Nephron (organoid): ENCODE data around the gene TLCD3B.
A peak's percentile ranks its signal among the peaks of the same experiment; 100 is the strongest.

Source experiments
- H3K27ac Mint-ChIP-seq, 3 experiments: 2 replicates each; pipeline ENCODE4 v1.8.0; 2020; ENCODE audit warnings: mixed read lengths in 3 of 3, mild to moderate bottlenecking in 2 of 3, moderate library complexity in 1 of 3
- H3K27me3 Mint-ChIP-seq: 2 replicates; pipeline ENCODE4 v1.8.0; 2021; ENCODE audit warnings: low read depth, mild to moderate bottlenecking, moderate library complexity, mixed read lengths
- H3K36me3 Mint-ChIP-seq: 2 replicates; pipeline ENCODE4 v1.8.0; 2020; ENCODE audit warnings: low read depth, mixed read lengths
- H3K4me1 Mint-ChIP-seq: 2 replicates; pipeline ENCODE4 v1.8.0; 2020; ENCODE audit warnings: mixed read lengths
- H3K4me3 Mint-ChIP-seq, 3 experiments: 2 replicates each; pipeline ENCODE4 v1.8.0; 2020; ENCODE audit warnings: mild to moderate bottlenecking in 3 of 3, mixed read lengths in 3 of 3, moderate library complexity in 2 of 3
- H3K9me3 Mint-ChIP-seq: 2 replicates; pipeline ENCODE4 v1.8.0; 2020; ENCODE audit warnings: mixed read lengths
- TF ChIP-seq, protein P1 (sequence below), 3 experiments: fragments of 200-600 bp; sonication (generic); IDR thresholded peaks; one replicate each; pipeline ENCODE4 v1.5.0; 2021; ENCODE audit warnings: antibody characterized with exemption in 3 of 3; ENCODE audit not compliant: unreplicated experiment in 3 of 3

Gene TLCD3B

DNA sequence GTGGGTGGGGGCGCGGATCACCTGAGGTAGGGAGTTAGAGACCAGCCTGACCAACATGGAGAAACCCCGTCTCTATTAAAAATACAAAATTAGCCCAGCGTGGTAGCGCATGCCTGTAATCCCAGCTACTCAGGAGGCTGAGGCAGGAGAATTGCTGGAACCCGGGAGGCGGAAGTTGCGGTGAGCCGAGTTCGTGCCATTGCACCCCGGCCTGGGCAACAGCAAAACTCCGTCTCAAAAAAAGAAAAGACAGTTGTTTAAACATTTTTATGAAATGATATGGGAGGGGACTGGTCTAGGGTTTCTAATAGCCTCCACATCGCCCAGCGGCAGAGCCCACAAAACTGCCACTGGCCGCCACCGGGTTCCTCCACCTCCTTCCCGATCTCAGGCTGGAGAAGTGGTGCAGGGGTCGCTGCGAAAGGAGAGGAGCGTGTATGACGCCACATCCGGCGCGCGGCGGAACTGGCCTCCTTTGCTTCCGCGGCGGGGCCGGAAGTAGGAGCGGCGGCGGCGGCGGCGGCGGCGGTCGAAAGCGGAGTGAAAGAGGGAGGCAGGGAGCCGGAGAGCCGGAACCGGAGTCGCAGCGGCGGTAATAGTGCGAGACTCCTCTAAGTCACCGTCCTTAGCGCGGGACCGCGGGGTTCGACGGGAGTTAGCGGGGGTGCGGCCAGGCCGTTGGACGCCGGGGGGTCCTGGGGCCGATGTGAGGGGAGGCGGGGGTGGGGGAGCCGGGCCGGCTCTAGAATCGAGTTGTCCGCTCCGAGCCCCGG is 44.6 kb upstream of the TLCD3B start, which contains the start of gene PPP4C:
PPP4C (plus strand) TSS at position 492 of the 773 bp plus-strand sequence. CDS start 384 bp downstream, outside the sequence.
- Mint-ChIP-seq H3K4me3 (peak within 1 kb of the TSS; percentile 95 to 98 (median 97)), H3K36me3 (peaks cover 47% of the 10 kb centered on the region), H3K27me3 (no peaks in the 10 kb centered on the region), H3K27ac (peak within 1 kb of the TSS; percentile 92 to 98 (median 96)), H3K9me3 (no peaks in the 10 kb centered on the region), H3K4me1 (peaks cover 19% of the 10 kb centered on the region)
- TF ChIP-seq, protein P1, sequence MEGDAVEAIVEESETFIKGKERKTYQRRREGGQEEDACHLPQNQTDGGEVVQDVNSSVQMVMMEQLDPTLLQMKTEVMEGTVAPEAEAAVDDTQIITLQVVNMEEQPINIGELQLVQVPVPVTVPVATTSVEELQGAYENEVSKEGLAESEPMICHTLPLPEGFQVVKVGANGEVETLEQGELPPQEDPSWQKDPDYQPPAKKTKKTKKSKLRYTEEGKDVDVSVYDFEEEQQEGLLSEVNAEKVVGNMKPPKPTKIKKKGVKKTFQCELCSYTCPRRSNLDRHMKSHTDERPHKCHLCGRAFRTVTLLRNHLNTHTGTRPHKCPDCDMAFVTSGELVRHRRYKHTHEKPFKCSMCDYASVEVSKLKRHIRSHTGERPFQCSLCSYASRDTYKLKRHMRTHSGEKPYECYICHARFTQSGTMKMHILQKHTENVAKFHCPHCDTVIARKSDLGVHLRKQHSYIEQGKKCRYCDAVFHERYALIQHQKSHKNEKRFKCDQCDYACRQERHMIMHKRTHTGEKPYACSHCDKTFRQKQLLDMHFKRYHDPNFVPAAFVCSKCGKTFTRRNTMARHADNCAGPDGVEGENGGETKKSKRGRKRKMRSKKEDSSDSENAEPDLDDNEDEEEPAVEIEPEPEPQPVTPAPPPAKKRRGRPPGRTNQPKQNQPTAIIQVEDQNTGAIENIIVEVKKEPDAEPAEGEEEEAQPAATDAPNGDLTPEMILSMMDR (IDR thresholded peaks at IDR 0.05; ENCODE audit: unreplicated experiment in 3 of 3), result peak in 1 of 3 experiments; percentile 12

DNA sequence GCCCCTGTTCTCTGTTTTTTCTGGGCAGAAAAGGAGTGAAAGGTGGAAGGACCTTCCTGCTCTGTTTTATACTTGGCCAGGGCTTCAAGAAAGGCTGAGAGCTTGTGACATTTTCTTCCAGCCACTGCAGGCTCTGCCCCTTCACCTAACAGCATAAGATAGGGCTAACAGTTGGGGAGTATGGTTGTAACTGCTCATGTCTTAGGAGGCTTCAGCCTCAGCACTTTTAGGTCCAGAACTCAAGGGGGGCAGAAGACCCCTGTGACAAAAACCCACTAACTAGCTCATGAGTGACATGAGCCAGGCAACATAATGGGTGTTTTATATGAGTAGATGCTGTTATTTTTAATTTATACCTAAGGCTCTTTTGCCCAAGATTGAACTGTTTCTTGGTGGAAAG is 39.4 kb upstream of the TLCD3B start:
- TF ChIP-seq, protein P1 (IDR thresholded peaks at IDR 0.05; ENCODE audit: unreplicated experiment in 3 of 3), result no peak
- no peaks in the 10 kb centered on the region for H3K9me3 Mint-ChIP-seq
- H3K27me3 Mint-ChIP-seq, result no peaks in the 10 kb centered on the region
- H3K4me1 Mint-ChIP-seq, result peaks cover 34% of the 10 kb centered on the region
- H3K4me3 Mint-ChIP-seq, result peak overlapping the region; percentile 48 to 83 (median 48)
- peaks cover 53% of the 10 kb centered on the region for H3K36me3 Mint-ChIP-seq
- H3K27ac Mint-ChIP-seq, result peak overlapping the region; percentile 55 to 66 (median 57)

DNA sequence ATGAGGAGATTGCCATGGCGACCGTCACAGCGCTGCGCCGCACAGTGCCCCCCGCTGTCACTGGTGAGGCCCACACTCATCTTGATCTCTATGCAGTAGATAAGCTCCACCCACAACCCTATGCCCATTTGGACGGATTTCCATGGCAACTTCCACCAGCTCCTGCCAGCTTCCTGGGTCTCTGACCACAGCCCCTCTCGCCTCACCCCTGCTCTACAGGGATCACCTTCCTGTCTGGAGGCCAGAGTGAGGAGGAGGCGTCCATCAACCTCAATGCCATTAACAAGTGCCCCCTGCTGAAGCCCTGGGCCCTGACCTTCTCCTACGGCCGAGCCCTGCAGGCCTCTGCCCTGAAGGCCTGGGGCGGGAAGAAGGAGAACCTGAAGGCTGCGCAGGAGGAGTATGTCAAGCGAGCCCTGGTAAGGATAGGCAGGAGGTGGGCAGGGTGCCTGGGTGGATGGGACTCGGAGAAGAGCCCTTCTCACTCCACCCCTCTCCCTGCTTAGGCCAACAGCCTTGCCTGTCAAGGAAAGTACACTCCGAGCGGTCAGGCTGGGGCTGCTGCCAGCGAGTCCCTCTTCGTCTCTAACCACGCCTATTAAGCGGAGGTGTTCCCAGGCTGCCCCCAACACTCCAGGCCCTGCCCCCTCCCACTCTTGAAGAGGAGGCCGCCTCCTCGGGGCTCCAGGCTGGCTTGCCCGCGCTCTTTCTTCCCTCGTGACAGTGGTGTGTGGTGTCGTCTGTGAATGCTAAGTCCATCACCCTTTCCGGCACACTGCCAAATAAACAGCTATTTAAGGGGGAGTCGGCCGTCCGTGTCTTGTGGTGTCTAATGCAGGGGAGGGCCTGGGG is 38.8 kb upstream of the TLCD3B start:
- Mint-ChIP-seq H3K9me3 (no peaks in the 10 kb centered on the region), H3K36me3 (peaks cover 53% of the 10 kb centered on the region), H3K4me3 (peak overlapping the region; percentile 48 to 83 (median 65)), H3K27me3 (no peaks in the 10 kb centered on the region), H3K4me1 (peaks cover 34% of the 10 kb centered on the region), H3K27ac (peak overlapping the region; percentile 55 to 66 (median 57))
- TF ChIP-seq, protein P1 (IDR thresholded peaks at IDR 0.05; ENCODE audit: unreplicated experiment in 3 of 3), result no peak

DNA sequence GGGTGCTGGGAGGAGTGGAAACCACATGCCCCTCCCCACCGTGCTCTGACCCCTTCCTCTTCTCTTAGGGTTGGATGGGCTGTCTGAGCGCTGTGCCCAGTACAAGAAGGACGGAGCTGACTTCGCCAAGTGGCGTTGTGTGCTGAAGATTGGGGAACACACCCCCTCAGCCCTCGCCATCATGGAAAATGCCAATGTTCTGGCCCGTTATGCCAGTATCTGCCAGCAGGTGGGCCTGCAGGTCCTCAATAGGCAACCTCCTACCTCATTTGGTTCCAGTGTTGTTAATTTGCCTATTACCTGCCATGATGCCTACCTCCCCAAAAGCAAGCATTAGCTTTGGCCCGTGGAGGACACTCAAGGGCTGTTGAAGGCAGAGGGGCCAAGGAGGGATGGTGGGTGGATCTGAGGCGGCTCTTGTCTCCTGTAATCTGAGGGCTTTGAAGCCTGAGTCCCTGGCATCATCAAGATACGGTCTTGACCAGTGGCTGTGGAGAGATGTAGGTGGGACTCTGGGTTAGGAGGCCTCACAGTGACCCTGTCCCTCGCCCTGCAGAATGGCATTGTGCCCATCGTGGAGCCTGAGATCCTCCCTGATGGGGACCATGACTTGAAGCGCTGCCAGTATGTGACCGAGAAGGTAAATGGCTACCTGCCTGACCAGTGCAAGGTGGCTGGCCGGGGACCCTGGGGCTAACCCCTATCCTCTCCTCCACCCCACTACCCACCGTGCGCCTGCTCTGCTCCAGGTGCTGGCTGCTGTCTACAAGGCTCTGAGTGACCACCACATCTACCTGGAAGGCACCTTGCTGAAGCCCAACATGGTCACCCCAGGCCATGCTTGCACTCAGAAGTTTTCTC is 37.9 kb upstream of the TLCD3B start:
- H3K27me3 Mint-ChIP-seq, result no peaks in the 10 kb centered on the region
- peak overlapping the region; percentile 64 to 75 (median 66) for H3K27ac Mint-ChIP-seq

DNA sequence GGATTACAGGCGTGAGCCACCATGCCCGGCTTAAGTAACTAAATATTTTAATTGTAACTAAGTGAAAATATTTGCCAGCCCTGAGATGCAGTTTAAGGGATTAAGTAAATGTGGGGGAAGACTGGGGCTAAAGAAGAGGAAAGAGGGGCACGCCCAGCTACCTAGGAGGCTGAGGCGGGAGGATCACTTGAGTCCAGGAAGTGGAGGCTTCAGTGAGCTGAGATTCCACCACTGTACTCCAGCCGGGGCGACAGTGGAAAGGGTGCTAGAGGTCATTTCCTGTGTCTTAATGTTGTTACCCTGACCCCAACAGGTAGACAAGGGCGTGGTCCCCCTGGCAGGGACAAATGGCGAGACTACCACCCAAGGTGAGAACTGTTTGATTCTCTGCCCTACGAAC is 37.3 kb upstream of the TLCD3B start:
- Mint-ChIP-seq H3K36me3 (peaks cover 53% of the 10 kb centered on the region), H3K4me1 (peaks cover 45% of the 10 kb centered on the region), H3K9me3 (no peaks in the 10 kb centered on the region), H3K27me3 (no peaks in the 10 kb centered on the region), H3K27ac (peak overlapping the region; percentile 62 to 75 (median 64)), H3K4me3 (peak overlapping the region; percentile 73 to 83 (median 81))
- TF ChIP-seq, protein P1 (IDR thresholded peaks at IDR 0.05; ENCODE audit: unreplicated experiment in 3 of 3), result no peak

More for the DNA sequence above, 37.9 kb upstream of the TLCD3B start:
- peaks cover 38% of the 10 kb centered on the region for H3K4me1 Mint-ChIP-seq
- H3K36me3 Mint-ChIP-seq, result peaks cover 53% of the 10 kb centered on the region
- H3K4me3 Mint-ChIP-seq, result peak overlapping the region; percentile 73 to 83 (median 81)
- H3K9me3 Mint-ChIP-seq, result no peaks in the 10 kb centered on the region
- TF ChIP-seq, protein P1 (IDR thresholded peaks at IDR 0.05; ENCODE audit: unreplicated experiment in 3 of 3), result peak; percentile 33 to 44 (median 37)
